Peyer's patch (tissue), 4 donors: ENCODE measurements around the gene NFE2L1.

Source experiments
- CTCF ChIP-seq, 6 experiments: fragments of 450-650 bp in 4 of 6; fragments of 200-600 bp in 2 of 6; sonication (generic) in 1 of 6; IDR thresholded peaks; one replicate each; pipeline ENCODE4 v1.5.1; 2017 to 2019; ENCODE audit warnings: antibody characterized with exemption in 6 of 6, mild to moderate bottlenecking in 3 of 6, moderate library complexity in 1 of 6
- POLR2A ChIP-seq, 2 donors: fragments of 450-650 bp; IDR thresholded peaks; one replicate each; pipeline ENCODE4 v1.5.1; 2017; ENCODE audit warnings: antibody characterized with exemption in 2 of 2, mild to moderate bottlenecking in 2 of 2, moderate library complexity in 2 of 2

- TF ChIP-seq CTCF (IDR thresholded peaks at IDR 0.05) (no peak), POLR2A (IDR thresholded peaks at IDR 0.05) (no peak)
Measured at GRCh38 chr17:48102798-48103715, 54.9 kb downstream of the NFE2L1 start.
